HL-60 (cell line): ENCODE results near the gene CNTF.

Source experiments
- DNase-seq, 2 experiments: peaks; one replicate each; pipeline ENCODE4 v3.0.0-alpha.2; 2010 to 2020; ENCODE audit warnings: low read depth in 1 of 2, low spot score in 1 of 2
- H3K27ac ChIP-seq: fragments of 250-450 bp; sonication (Bioruptor Pico); replicated peaks from 2 replicates; pipeline ENCODE4 v1.5.1; 2020; ENCODE audit warnings: mild to moderate bottlenecking, moderate library complexity
- H3K27me3 ChIP-seq: fragments of 250-450 bp; sonication (Bioruptor Pico); 2 replicates; pipeline ENCODE4 v1.5.1; 2021; ENCODE audit warnings: mild to moderate bottlenecking, moderate library complexity; ENCODE audit not compliant: insufficient read depth, poor library complexity, severe bottlenecking
- H3K4me3 ChIP-seq: replicated peaks from 2 replicates; pipeline ENCODE4 v1.5.1; 2011; ENCODE audit warnings: mild to moderate bottlenecking, control low read depth, low read length; ENCODE audit not compliant: insufficient read depth
- CTCF ChIP-seq: IDR thresholded peaks from one replicate; pipeline ENCODE4 v1.5.1; 2011; ENCODE audit warnings: low read length, control low read depth, inconsistent platforms; ENCODE audit not compliant: insufficient read depth
- GABPA ChIP-seq: IDR thresholded peaks from 2 replicates; pipeline ENCODE4 v1.6.1; 2012; ENCODE audit warnings: low read depth
- POLR2AphosphoS5 ChIP-seq: IDR thresholded peaks from 2 replicates; pipeline ENCODE4 v1.6.1; 2012; ENCODE audit warnings: low read depth
- REST ChIP-seq: IDR thresholded peaks from 2 replicates; pipeline ENCODE4 v1.6.1; 2012; ENCODE audit warnings: low read depth; ENCODE audit not compliant: insufficient replicate concordance
- SPI1 ChIP-seq: IDR thresholded peaks from 2 replicates; pipeline ENCODE4 v1.6.1; 2012; ENCODE audit warnings: low read depth, mild to moderate bottlenecking, borderline replicate concordance

CNTF gene

GRCh38 chr11:58674609-58675008 is 52.1 kb downstream of the CNTF start:
- no peaks in the 10 kb centered on the region for H3K27me3 ChIP-seq
- no peak overlapping the region for H3K27ac ChIP-seq
- no peak overlapping the region for H3K4me3 ChIP-seq
- DNase-seq, result no peak
- TF ChIP-seq GABPA (no peak), REST (no peak), CTCF (no peak), SPI1 (no peak), POLR2AphosphoS5 (no peak)
